ENCODE measurements around the gene SRCIN1. TPM values are rescaled to one million over a fixed set of nuclear protein-coding genes. Genes with fewer than 3 reads are reported as not detected.

SRCIN1 gene
- total RNA-seq, 1 donor from 2014 or later = 8.3 TPM

- Mint-ChIP-seq H3K27ac (peak overlapping the region; percentile 79), H3K9me3 (no peaks in the 10 kb centered on the region), H3K36me3 (no peaks in the 10 kb centered on the region), H3K4me3 (peak overlapping the region; percentile 74), H3K27me3 (peaks cover 19% of the 10 kb centered on the region), H3K4me1 (ENCODE audit: unreplicated experiment) (peaks cover 35% of the 10 kb centered on the region)
- DNase-seq (ENCODE audit: extremely low spot score, unreplicated experiment) = no peak
- no peak for TF ChIP-seq CTCF (conservative IDR thresholded peaks at IDR 0.05)
These were observed 3.3 kb downstream of the SRCIN1 start for GRCh38 chr17:38602453-38602852.

GRCh38 chr17:38601539-38602351 is 4.0 kb downstream of the SRCIN1 start:
- peaks cover 16% of the 10 kb centered on the region for H3K27me3 Mint-ChIP-seq
- peak overlapping the region; percentile 79 for H3K27ac Mint-ChIP-seq
- no peaks in the 10 kb centered on the region for H3K36me3 Mint-ChIP-seq
- TF ChIP-seq CTCF (conservative IDR thresholded peaks at IDR 0.05) = no peak
- H3K4me3 Mint-ChIP-seq = peak overlapping the region; percentile 74
- H3K9me3 Mint-ChIP-seq = no peaks in the 10 kb centered on the region
- H3K4me1 Mint-ChIP-seq (ENCODE audit: unreplicated experiment) = peaks cover 39% of the 10 kb centered on the region
- DNase-seq (ENCODE audit: extremely low spot score, unreplicated experiment) = no peak

- Mint-ChIP-seq H3K36me3 (no peaks in the 10 kb centered on the region), H3K4me1 (ENCODE audit: unreplicated experiment) (peaks cover 39% of the 10 kb centered on the region), H3K4me3 (peak overlapping the region; percentile 74), H3K9me3 (no peaks in the 10 kb centered on the region), H3K27me3 (peaks cover 13% of the 10 kb centered on the region), H3K27ac (peak overlapping the region; percentile 41)
- no peak for TF ChIP-seq CTCF (conservative IDR thresholded peaks at IDR 0.05)
- no peak for DNase-seq (ENCODE audit: extremely low spot score, unreplicated experiment)
These were observed 4.8 kb downstream of the SRCIN1 start for GRCh38 chr17:38600906-38601305.

GRCh38 chr17:38600416-38600815 is 5.3 kb downstream of the SRCIN1 start:
- Mint-ChIP-seq H3K9me3 (no peaks in the 10 kb centered on the region), H3K4me1 (ENCODE audit: unreplicated experiment) (peaks cover 44% of the 10 kb centered on the region), H3K27ac (no peak overlapping the region), H3K36me3 (no peaks in the 10 kb centered on the region), H3K4me3 (no peak overlapping the region), H3K27me3 (peaks cover 13% of the 10 kb centered on the region)
- no peak for DNase-seq (ENCODE audit: extremely low spot score, unreplicated experiment)
- no peak for TF ChIP-seq CTCF (conservative IDR thresholded peaks at IDR 0.05)

- Mint-ChIP-seq H3K36me3 (no peaks in the 10 kb centered on the region), H3K27ac (no peak overlapping the region), H3K27me3 (peaks cover 13% of the 10 kb centered on the region), H3K4me3 (no peak overlapping the region), H3K4me1 (ENCODE audit: unreplicated experiment) (peaks cover 45% of the 10 kb centered on the region), H3K9me3 (no peaks in the 10 kb centered on the region)
- TF ChIP-seq CTCF (conservative IDR thresholded peaks at IDR 0.05) = no peak
- no peak for DNase-seq (ENCODE audit: extremely low spot score, unreplicated experiment)
These were observed 6.3 kb downstream of the SRCIN1 start for GRCh38 chr17:38599398-38599856.

All from type B pancreatic cell (in vitro differentiated cells).